HG02588 (cell line): Measurements from ENCODE around the gene TMEM126A.

ENCODE experiments used
- ATAC-seq: cut with Tn5 transposase; IDR thresholded peaks from one replicate; pipeline ENCODE4 v1.9.1; 2021; ENCODE audit warnings: mild to moderate bottlenecking, moderate library complexity; ENCODE audit not compliant: unreplicated experiment

TMEM126A gene

DNA sequence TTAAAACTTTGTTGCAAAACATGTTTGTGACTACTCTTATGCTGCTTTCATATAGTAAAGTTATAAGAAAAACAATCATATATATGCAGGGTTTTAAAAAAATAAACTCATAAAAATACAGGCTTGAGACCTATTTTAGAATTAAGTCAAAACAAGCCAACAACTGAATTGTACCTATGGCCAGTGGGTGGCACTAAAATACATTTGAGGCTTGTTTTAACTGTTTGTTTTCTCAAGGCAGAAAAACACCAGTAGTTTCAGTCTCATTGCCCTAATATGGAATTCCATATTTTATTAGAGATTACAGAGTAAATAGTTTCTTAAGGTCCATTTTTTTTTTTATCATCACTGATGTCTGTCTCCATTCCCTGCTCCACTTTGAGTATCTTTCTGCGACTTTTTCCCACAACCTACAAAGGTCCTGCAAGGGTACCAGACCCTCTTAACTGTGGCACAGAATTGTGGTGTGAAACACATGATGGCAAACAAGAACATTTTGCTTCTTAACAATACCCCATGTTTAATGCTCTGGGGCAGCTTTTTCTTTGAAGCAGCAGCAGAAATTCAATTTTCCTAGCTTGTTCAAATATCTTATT lies 46.7 kb downstream of the TMEM126A start:
- no peak for ATAC-seq

- ATAC-seq: no peak
Measured at GRCh38 chr11:85695546-85695945, 47.8 kb downstream of the TMEM126A start.

GRCh38 chr11:85697747-85698146 lies 50.0 kb downstream of the TMEM126A start:
- no peak for ATAC-seq

GRCh38 chr11:85698195-85698594 lies 50.4 kb downstream of the TMEM126A start:
- ATAC-seq: no peak

- ATAC-seq: peak; percentile 75
Measured at GRCh38 chr11:85699957-85700741, 52.4 kb downstream of the TMEM126A start.

DNA sequence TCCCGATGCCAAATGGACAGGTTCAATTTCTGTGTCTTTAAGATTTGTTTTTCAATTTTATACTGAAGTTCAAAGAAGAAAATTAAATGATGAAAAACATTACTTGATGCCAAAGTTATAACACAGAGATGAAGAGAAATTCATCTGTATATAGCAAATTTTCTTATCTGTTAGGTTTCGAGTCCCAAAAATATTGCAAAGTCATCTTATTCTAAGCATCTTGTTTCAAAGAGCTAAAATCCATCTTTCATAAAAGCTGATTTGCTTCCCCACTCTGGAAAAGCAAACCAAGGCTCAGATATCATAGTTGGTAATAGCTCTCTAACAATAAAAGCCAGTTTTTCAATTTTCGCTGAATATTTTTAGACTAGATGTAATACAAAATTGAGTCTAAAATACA lies 57.2 kb downstream of the TMEM126A start:
- ATAC-seq: no peak

DNA sequence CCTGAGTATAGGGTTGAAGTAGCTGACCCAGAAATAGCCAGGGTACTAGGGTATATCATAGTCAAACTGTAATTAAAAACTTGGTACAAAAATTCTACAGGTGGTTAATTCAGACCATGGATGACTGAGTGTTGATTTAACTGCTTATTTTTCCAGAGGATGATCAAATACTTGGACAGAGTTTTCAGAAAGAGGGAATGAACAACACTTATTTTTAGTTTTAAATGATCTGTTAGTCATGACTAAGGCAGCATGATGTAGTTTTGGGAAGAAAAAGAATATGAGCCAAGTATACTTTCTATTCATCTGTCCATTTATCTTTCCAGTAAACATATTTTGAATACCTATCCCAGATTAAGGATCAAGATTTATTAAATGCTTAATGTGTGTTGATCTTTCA lies 58.0 kb downstream of the TMEM126A start:
- ATAC-seq: no peak
